ENCODE measurements around the gene RAET1G.

GRCh38 chr6:149951626-149952025, 28.7 kb upstream of the RAET1G start:
- TF ChIP-seq POLR2AphosphoS5 (IDR thresholded peaks at IDR 0.05; ENCODE audit: low read depth, low read length) (no peak), REST (IDR thresholded peaks at IDR 0.05; ENCODE audit: insufficient read depth in 1 of 2, low read depth in 2 of 2, low read length in 2 of 2) (no peak), TAF1 (IDR thresholded peaks at IDR 0.05; ENCODE audit: borderline replicate concordance, insufficient read depth, low read length) (no peak), SIN3A (IDR thresholded peaks at IDR 0.05; ENCODE audit: borderline replicate concordance, insufficient read depth, low read length) (no peak), FOXP2 (optimal IDR thresholded peaks at IDR 0.05; ENCODE audit: borderline replicate concordance, extremely low read depth, extremely low read length, insufficient read depth) (no peak)

Data from PFSK-1 (cell line).